Measurements from ENCODE around the gene UGT1A9. TPM values are rescaled to one million over a fixed set of nuclear protein-coding genes. Genes with fewer than 3 reads are reported as not detected.

UGT1A9 gene
- total RNA-seq, 3 donors from 2014 or later = not detected

GRCh38 chr2:233663911-233664310, 7.8 kb upstream of the UGT1A9 start:
- Mint-ChIP-seq H3K36me3 (ENCODE audit: insufficient read depth) (no peaks in the 10 kb centered on the region), H3K9me3 (peaks cover 5% of the 10 kb centered on the region)

DNA sequence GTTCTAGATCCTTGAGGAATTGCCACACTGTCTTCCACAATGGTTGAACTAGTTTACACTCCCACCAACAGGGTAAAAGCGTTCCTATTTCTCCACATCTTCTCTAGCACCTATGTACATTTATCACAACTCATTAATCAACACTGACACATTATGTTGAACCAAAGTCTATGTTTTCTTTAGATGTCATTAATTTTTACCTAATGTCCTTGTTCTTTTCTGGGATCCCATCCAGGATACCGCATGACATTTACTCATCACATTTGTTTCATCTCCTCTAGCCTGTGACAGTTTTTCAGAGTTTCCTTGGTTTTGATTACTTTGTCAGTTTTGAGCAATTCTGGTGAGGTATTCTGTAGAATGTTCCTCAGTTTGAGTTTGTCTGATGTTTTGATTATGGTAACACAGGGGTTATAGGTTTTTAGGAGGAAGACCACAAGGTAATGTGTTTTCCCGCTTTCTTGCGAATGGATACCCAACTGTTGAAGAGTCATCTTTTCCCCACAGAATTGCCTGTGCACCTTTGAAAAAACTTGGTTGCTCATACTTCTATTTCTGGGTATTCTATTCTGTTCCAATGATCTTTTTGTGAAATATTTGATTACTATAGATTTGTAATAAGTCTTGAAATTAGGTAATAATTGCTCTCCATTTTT, 3.0 kb upstream of the UGT1A9 start:
- ATAC-seq (no peak), DNase-seq (no peak)
- no peak overlapping the region for H3K4me3 Mint-ChIP-seq
- H3K9me3 Mint-ChIP-seq = peaks cover 5% of the 10 kb centered on the region
- H3K36me3 Mint-ChIP-seq (ENCODE audit: insufficient read depth) = no peaks in the 10 kb centered on the region
- peaks cover 38% of the 10 kb centered on the region for H3K27me3 Mint-ChIP-seq (ENCODE audit: low read depth)
- H3K4me1 Mint-ChIP-seq (ENCODE audit: low read depth) = no peaks in the 10 kb centered on the region

More at GRCh38 chr2:233663911-233664310, 7.8 kb upstream of the UGT1A9 start:
- ATAC-seq (no peak), DNase-seq (no peak)
- Mint-ChIP-seq H3K27me3 (ENCODE audit: low read depth) (peaks cover 40% of the 10 kb centered on the region), H3K4me1 (ENCODE audit: low read depth) (no peaks in the 10 kb centered on the region), H3K4me3 (no peak overlapping the region)

GRCh38 chr2:233672886-233673285, 1.2 kb downstream of the UGT1A9 start:
- peaks cover 38% of the 10 kb centered on the region for H3K27me3 Mint-ChIP-seq (ENCODE audit: low read depth)
- no peak for ATAC-seq
- H3K4me1 Mint-ChIP-seq (ENCODE audit: low read depth) = no peaks in the 10 kb centered on the region
- DNase-seq = no peak
- no peak overlapping the region for H3K4me3 Mint-ChIP-seq
- no peaks in the 10 kb centered on the region for H3K36me3 Mint-ChIP-seq (ENCODE audit: insufficient read depth)
- peaks cover 5% of the 10 kb centered on the region for H3K9me3 Mint-ChIP-seq

GRCh38 chr2:233673896-233674295, 2.2 kb downstream of the UGT1A9 start:
- DNase-seq (no peak), ATAC-seq (no peak)
- Mint-ChIP-seq H3K27me3 (ENCODE audit: low read depth) (peaks cover 34% of the 10 kb centered on the region), H3K9me3 (peaks cover under 1% of the 10 kb centered on the region), H3K36me3 (ENCODE audit: insufficient read depth) (no peaks in the 10 kb centered on the region), H3K4me1 (ENCODE audit: low read depth) (no peaks in the 10 kb centered on the region), H3K4me3 (no peak overlapping the region)

GRCh38 chr2:233674314-233674713, 2.6 kb downstream of the UGT1A9 start:
- H3K27me3 Mint-ChIP-seq (ENCODE audit: low read depth) = peaks cover 34% of the 10 kb centered on the region
- H3K9me3 Mint-ChIP-seq = no peaks in the 10 kb centered on the region
- no peak overlapping the region for H3K4me3 Mint-ChIP-seq
- no peaks in the 10 kb centered on the region for H3K4me1 Mint-ChIP-seq (ENCODE audit: low read depth)
- ATAC-seq (no peak), DNase-seq (no peak)
- H3K36me3 Mint-ChIP-seq (ENCODE audit: insufficient read depth) = no peaks in the 10 kb centered on the region

DNA sequence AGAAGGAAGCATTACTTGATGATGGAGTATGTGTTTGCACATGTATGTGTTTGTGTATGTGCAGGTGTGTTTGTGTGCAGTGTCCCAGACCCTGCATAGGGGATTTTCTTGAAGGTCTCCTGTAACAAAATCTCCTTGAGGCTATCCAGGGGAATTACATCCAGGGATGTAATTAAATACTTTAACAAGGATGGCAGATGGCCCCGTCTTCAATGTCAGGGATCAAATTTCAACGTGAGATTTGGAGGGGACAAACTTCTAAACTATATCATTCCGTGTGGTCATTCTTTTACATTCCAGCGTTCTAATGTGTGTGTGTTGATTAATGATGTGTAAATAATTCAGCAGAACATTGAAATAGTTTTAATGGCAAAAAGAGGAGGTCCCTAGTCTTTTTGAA, 3.3 kb downstream of the UGT1A9 start:
- peaks cover 37% of the 10 kb centered on the region for H3K27me3 Mint-ChIP-seq (ENCODE audit: low read depth)
- no peak overlapping the region for H3K4me3 Mint-ChIP-seq
- H3K9me3 Mint-ChIP-seq = no peaks in the 10 kb centered on the region
- H3K36me3 Mint-ChIP-seq (ENCODE audit: insufficient read depth) = no peaks in the 10 kb centered on the region
- no peak for DNase-seq
- no peaks in the 10 kb centered on the region for H3K4me1 Mint-ChIP-seq (ENCODE audit: low read depth)
- ATAC-seq = no peak

- Mint-ChIP-seq H3K27me3 (ENCODE audit: low read depth) (peaks cover 27% of the 10 kb centered on the region), H3K9me3 (no peaks in the 10 kb centered on the region), H3K4me3 (no peak overlapping the region), H3K4me1 (ENCODE audit: low read depth) (no peaks in the 10 kb centered on the region), H3K36me3 (ENCODE audit: insufficient read depth) (no peaks in the 10 kb centered on the region)
- DNase-seq = no peak
- no peak for ATAC-seq
These were observed 4.3 kb downstream of the UGT1A9 start for GRCh38 chr2:233676046-233676445.

- peaks cover 17% of the 10 kb centered on the region for H3K27me3 Mint-ChIP-seq (ENCODE audit: low read depth)
- no peaks in the 10 kb centered on the region for H3K9me3 Mint-ChIP-seq
- DNase-seq (no peak), ATAC-seq (no peak)
- H3K4me1 Mint-ChIP-seq (ENCODE audit: low read depth) = no peaks in the 10 kb centered on the region
- H3K36me3 Mint-ChIP-seq (ENCODE audit: insufficient read depth) = no peaks in the 10 kb centered on the region
- no peak overlapping the region for H3K4me3 Mint-ChIP-seq
These were observed 7.5 kb downstream of the UGT1A9 start for GRCh38 chr2:233679196-233679595.

- Mint-ChIP-seq H3K9me3 (no peaks in the 10 kb centered on the region), H3K4me3 (no peak overlapping the region), H3K4me1 (ENCODE audit: low read depth) (no peaks in the 10 kb centered on the region), H3K36me3 (ENCODE audit: insufficient read depth) (no peaks in the 10 kb centered on the region), H3K27me3 (ENCODE audit: low read depth) (peaks cover 11% of the 10 kb centered on the region)
- DNase-seq (no peak), ATAC-seq (no peak)
These were observed 8.8 kb downstream of the UGT1A9 start for GRCh38 chr2:233680361-233681045.

- peaks cover 10% of the 10 kb centered on the region for H3K27me3 Mint-ChIP-seq (ENCODE audit: low read depth)
- DNase-seq = no peak
- no peaks in the 10 kb centered on the region for H3K9me3 Mint-ChIP-seq
- no peaks in the 10 kb centered on the region for H3K36me3 Mint-ChIP-seq (ENCODE audit: insufficient read depth)
- H3K4me1 Mint-ChIP-seq (ENCODE audit: low read depth) = no peaks in the 10 kb centered on the region
- no peak within 1 kb of the TSS for H3K4me3 Mint-ChIP-seq
- no peak for ATAC-seq
These were observed 9.9 kb downstream of the UGT1A9 start, which contains the start of gene UGT1A7 for GRCh38 chr2:233681521-233682099. UGT1A7 (plus strand) TSS chr2:233681901; CDS start chr2:233681938, 37 bp downstream.

DNA sequence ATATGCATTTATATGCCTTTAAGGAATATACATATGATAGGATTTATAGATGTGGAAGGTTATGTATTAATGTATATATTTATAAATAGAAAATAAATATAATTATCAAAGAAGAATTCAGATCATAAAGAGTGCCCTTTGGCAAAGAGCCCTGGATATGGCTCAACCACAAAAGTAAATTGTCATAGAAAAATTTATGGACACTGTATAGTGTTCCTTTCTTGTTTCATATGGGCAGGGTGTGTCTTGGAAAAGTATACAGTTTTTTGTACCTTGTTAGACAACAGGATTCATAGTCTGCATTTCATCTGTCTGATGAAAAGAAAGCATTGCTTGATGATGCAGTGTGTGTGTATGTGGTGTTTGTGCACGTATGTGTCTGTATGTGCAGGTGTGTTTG, 12.9 kb downstream of the UGT1A9 start:
- no peaks in the 10 kb centered on the region for H3K36me3 Mint-ChIP-seq (ENCODE audit: insufficient read depth)
- no peak for DNase-seq
- H3K9me3 Mint-ChIP-seq = no peaks in the 10 kb centered on the region
- peaks cover 12% of the 10 kb centered on the region for H3K27me3 Mint-ChIP-seq (ENCODE audit: low read depth)
- no peaks in the 10 kb centered on the region for H3K4me1 Mint-ChIP-seq (ENCODE audit: low read depth)
- no peak for ATAC-seq
- no peak overlapping the region for H3K4me3 Mint-ChIP-seq

DNA sequence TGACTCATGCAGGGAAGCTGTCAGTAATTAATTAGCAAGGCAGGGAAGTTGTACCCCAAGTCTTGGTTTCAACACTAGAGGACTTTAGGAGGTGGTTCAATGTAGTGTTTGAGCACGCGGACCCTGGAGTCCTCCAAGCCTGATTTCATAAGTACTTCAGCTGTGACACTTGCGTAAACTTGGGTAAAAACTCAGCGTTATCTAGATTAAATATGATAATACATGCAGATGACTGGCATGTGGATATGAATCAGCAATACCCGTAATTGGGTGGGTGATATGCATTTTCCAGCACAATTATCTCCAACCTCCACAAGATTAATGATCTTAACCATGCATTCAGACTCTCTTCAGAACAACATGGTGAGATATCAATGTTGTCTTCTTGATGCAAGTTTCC, 15.2 kb downstream of the UGT1A9 start:
- H3K9me3 Mint-ChIP-seq = no peaks in the 10 kb centered on the region
- H3K4me3 Mint-ChIP-seq = no peak overlapping the region
- ATAC-seq (no peak), DNase-seq (no peak)
- H3K27me3 Mint-ChIP-seq (ENCODE audit: low read depth) = peaks cover 9% of the 10 kb centered on the region
- H3K36me3 Mint-ChIP-seq (ENCODE audit: insufficient read depth) = no peaks in the 10 kb centered on the region
- no peaks in the 10 kb centered on the region for H3K4me1 Mint-ChIP-seq (ENCODE audit: low read depth)

- ATAC-seq = no peak
- H3K4me3 Mint-ChIP-seq = no peak overlapping the region
- no peak for DNase-seq
- no peaks in the 10 kb centered on the region for H3K9me3 Mint-ChIP-seq
- peaks cover 12% of the 10 kb centered on the region for H3K27me3 Mint-ChIP-seq (ENCODE audit: low read depth)
- H3K36me3 Mint-ChIP-seq (ENCODE audit: insufficient read depth) = no peaks in the 10 kb centered on the region
- no peaks in the 10 kb centered on the region for H3K4me1 Mint-ChIP-seq (ENCODE audit: low read depth)
These were observed 16.6 kb downstream of the UGT1A9 start for GRCh38 chr2:233688341-233688740.

DNA sequence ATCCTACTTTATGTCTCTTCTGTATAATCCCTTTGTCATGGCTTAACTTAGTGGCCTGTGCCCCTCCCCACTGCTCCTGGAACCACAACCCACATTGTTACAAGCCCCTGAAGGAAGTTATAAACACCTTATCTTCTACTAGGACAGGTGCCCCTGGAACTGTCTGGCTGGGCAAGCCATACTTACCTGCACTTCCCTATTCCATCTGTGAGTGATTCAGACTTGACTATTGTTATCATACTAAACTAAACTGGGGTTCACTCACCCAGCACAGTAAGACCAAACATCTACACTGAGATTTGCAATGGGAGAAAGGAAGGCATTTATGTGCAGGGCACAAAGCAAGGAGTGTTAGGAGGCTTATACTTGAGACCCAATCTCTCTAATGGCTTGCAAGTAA, 17.3 kb downstream of the UGT1A9 start:
- no peak for ATAC-seq

GRCh38 chr2:233689501-233689900, 17.8 kb downstream of the UGT1A9 start:
- no peaks in the 10 kb centered on the region for H3K4me1 Mint-ChIP-seq (ENCODE audit: low read depth)
- ATAC-seq = no peak
- H3K27me3 Mint-ChIP-seq (ENCODE audit: low read depth) = peaks cover 12% of the 10 kb centered on the region
- no peaks in the 10 kb centered on the region for H3K9me3 Mint-ChIP-seq
- H3K36me3 Mint-ChIP-seq (ENCODE audit: insufficient read depth) = no peaks in the 10 kb centered on the region
- no peak for DNase-seq
- H3K4me3 Mint-ChIP-seq = no peak overlapping the region

More for the DNA sequence above, 17.3 kb downstream of the UGT1A9 start:
- no peak overlapping the region for H3K4me3 Mint-ChIP-seq
- H3K4me1 Mint-ChIP-seq (ENCODE audit: low read depth) = no peaks in the 10 kb centered on the region
- peaks cover 12% of the 10 kb centered on the region for H3K27me3 Mint-ChIP-seq (ENCODE audit: low read depth)
- no peak for DNase-seq
- no peaks in the 10 kb centered on the region for H3K36me3 Mint-ChIP-seq (ENCODE audit: insufficient read depth)
- no peaks in the 10 kb centered on the region for H3K9me3 Mint-ChIP-seq

Data from activated T-cell treated with anti-CD3 and anti-CD28 coated beads, Interleukin-2, amount 50 U/mL, for 4 hours (primary cell).